ENCODE results near the gene TBL1X. TPM values are rescaled to one million over a fixed set of nuclear protein-coding genes. Genes with fewer than 3 reads are reported as not detected.

The TBL1X gene
- total and polyA plus RNA-seq, 2 of the 8 experiments (the other 6 are each of a cell fraction or from before 2014, with no cell fraction given): 13.3 to 25.6 TPM

DNA sequence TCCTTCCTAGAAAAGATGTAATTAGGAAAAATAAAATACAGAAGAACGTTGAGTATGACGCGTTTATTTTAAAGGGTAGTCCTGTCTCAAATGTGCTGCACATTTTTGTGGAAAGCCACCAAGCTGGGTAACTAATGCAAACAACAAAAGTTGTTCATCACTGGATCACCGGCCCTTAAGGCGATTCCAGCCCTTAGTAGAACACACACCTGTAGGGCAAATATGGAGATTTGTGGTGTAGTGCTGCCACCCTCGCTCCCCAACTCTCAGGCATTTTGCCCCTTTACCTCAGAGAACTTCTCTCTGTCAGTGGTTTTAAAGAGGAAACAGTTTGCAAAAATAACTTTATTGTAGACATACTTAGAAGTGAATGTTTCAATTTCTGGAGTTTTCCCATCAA is 1.9 kb downstream of the TBL1X start (continued):
- TF ChIP-seq JUND (IDR thresholded peaks at IDR 0.05; ENCODE audit: low read length) (no peak), FOSL1 (IDR thresholded peaks at IDR 0.05; ENCODE audit: insufficient read depth, low read depth, low read length) (no peak), ZNF274 (IDR thresholded peaks at IDR 0.05; ENCODE audit: borderline replicate concordance, extremely low read depth, low read length) (no peak)

All from H1 (cell line).